ENCODE results near the gene PTGER3. TPM values are rescaled to one million over a fixed set of nuclear protein-coding genes. Genes with fewer than 3 reads are reported as not detected.

PTGER3 gene
- total RNA-seq, 1 experiment from 2014 or later: not detected

- Histone ChIP-seq H3K4me1 (no peaks in the 10 kb centered on the region), H3K9me3 (no peaks in the 10 kb centered on the region), H3K27me3 (replicated peaks; ENCODE audit: control insufficient read depth, insufficient read depth, low read length) (no peaks in the 10 kb centered on the region), H3K36me3 (ENCODE audit: control insufficient read depth, insufficient read depth, low read length) (no peaks in the 10 kb centered on the region), H3K4me3 (ENCODE audit: low read depth, low read length) (no peak overlapping the region)
- no peak overlapping the region for H3K27ac Mint-ChIP-seq (ENCODE audit: unreplicated experiment)
- CTCF ChIA-PET: no interaction called here
- no peaks in the 10 kb centered on the region for H3K9me3 Mint-ChIP-seq (ENCODE audit: unreplicated experiment)
- no peak for DNase-seq
- POLR2A ChIA-PET: no interaction called here
- no peaks in the 10 kb centered on the region for H3K27me3 Mint-ChIP-seq (ENCODE audit: insufficient read depth, unreplicated experiment)
- no TSS peak for BruUV-seq (replicated peaks)
- no peaks in the 10 kb centered on the region for H3K36me3 Mint-ChIP-seq (ENCODE audit: insufficient read depth, unreplicated experiment)
- H3K4me3 Mint-ChIP-seq (ENCODE audit: unreplicated experiment): peak overlapping the region; percentile 52
- H3K4me1 Mint-ChIP-seq (ENCODE audit: low read depth, unreplicated experiment): no peaks in the 10 kb centered on the region
- intact Hi-C loops (cut with micrococcal nuclease; ENCODE audit: unreplicated experiment): no loop called here
- TF ChIP-seq CTCF (IDR thresholded peaks at IDR 0.05; ENCODE audit: insufficient read depth in 1 of 2, low read depth in 1 of 2, low read length in 1 of 2, severe bottlenecking in 1 of 2, unreplicated experiment in 1 of 2): no peak
These were observed 553 bp downstream of the PTGER3 start for GRCh38 chr1:71046891-71047634.

- BruUV-seq (replicated peaks): no TSS peak
- Mint-ChIP-seq H3K27ac (ENCODE audit: unreplicated experiment) (no peak overlapping the region), H3K4me3 (ENCODE audit: unreplicated experiment) (no peak overlapping the region), H3K4me1 (ENCODE audit: low read depth, unreplicated experiment) (no peaks in the 10 kb centered on the region), H3K9me3 (ENCODE audit: unreplicated experiment) (no peaks in the 10 kb centered on the region), H3K36me3 (ENCODE audit: insufficient read depth, unreplicated experiment) (no peaks in the 10 kb centered on the region), H3K27me3 (ENCODE audit: insufficient read depth, unreplicated experiment) (no peaks in the 10 kb centered on the region)
- TF ChIP-seq CTCF (IDR thresholded peaks at IDR 0.05; ENCODE audit: insufficient read depth in 1 of 2, low read depth in 1 of 2, low read length in 1 of 2, severe bottlenecking in 1 of 2, unreplicated experiment in 1 of 2): no peak
- no peaks in the 10 kb centered on the region for H3K4me1 ChIP-seq
- no peak for DNase-seq
- no peaks in the 10 kb centered on the region for H3K27me3 ChIP-seq (replicated peaks; ENCODE audit: control insufficient read depth, insufficient read depth, low read length)
- ChIA-PET POLR2A (no interaction called here), CTCF (interaction anchor here (0.7 kb wide), 1 partner anchor 513 kb away, joined by 3 read pairs; no protein-coding TSS in a partner anchor)
- H3K9me3 ChIP-seq: no peaks in the 10 kb centered on the region
- no peaks in the 10 kb centered on the region for H3K36me3 ChIP-seq (ENCODE audit: control insufficient read depth, insufficient read depth, low read length)
- intact Hi-C loops (cut with micrococcal nuclease; ENCODE audit: unreplicated experiment): no loop called here
- H3K4me3 ChIP-seq (ENCODE audit: low read depth, low read length): no peak overlapping the region
These were observed 2.1 kb downstream of the PTGER3 start for GRCh38 chr1:71045463-71046028.

- no peaks in the 10 kb centered on the region for H3K9me3 Mint-ChIP-seq (ENCODE audit: unreplicated experiment)
- Histone ChIP-seq H3K4me3 (ENCODE audit: low read depth, low read length) (no peak overlapping the region), H3K4me1 (no peaks in the 10 kb centered on the region), H3K9me3 (no peaks in the 10 kb centered on the region), H3K36me3 (ENCODE audit: control insufficient read depth, insufficient read depth, low read length) (no peaks in the 10 kb centered on the region), H3K27me3 (replicated peaks; ENCODE audit: control insufficient read depth, insufficient read depth, low read length) (no peaks in the 10 kb centered on the region)
- CTCF ChIA-PET: no interaction called here
- no peak overlapping the region for H3K4me3 Mint-ChIP-seq (ENCODE audit: unreplicated experiment)
- H3K4me1 Mint-ChIP-seq (ENCODE audit: low read depth, unreplicated experiment): no peaks in the 10 kb centered on the region
- intact Hi-C loops (cut with micrococcal nuclease; ENCODE audit: unreplicated experiment): no loop called here
- no peaks in the 10 kb centered on the region for H3K36me3 Mint-ChIP-seq (ENCODE audit: insufficient read depth, unreplicated experiment)
- no peak for DNase-seq
- no TSS peak for BruUV-seq (replicated peaks)
- no peak overlapping the region for H3K27ac Mint-ChIP-seq (ENCODE audit: unreplicated experiment)
- POLR2A ChIA-PET: no interaction called here
- TF ChIP-seq CTCF (IDR thresholded peaks at IDR 0.05; ENCODE audit: insufficient read depth in 1 of 2, low read depth in 1 of 2, low read length in 1 of 2, severe bottlenecking in 1 of 2, unreplicated experiment in 1 of 2): no peak
- H3K27me3 Mint-ChIP-seq (ENCODE audit: insufficient read depth, unreplicated experiment): peaks cover under 1% of the 10 kb centered on the region
These were observed 2.8 kb downstream of the PTGER3 start for GRCh38 chr1:71044833-71045232.
